HepG2 (cell line): Measurements from ENCODE around the gene HAGHL. TPM values are rescaled to one million over a fixed set of nuclear protein-coding genes. Genes with fewer than 3 reads are reported as not detected.

ENCODE experiments used
- ATAC-seq: fragments of 200-7000 bp; cut with Tn5 transposase; 3 replicates; pipeline ENCODE4 v1.9.1; 2020; ENCODE audit warnings: mild to moderate bottlenecking, moderate library complexity
- BruUV-seq: library from RNA; stranded (reverse); fragments of 400-500 nt; replicated peaks from 2 replicates; lab custom pipeline; 2021; lab: Mats Ljungman, UMichigan
- CTCF ChIA-PET: fragments of 300-600 bp; formaldehyde crosslinking; extraction: SDS; loops from one replicate; lab custom pipeline; 2021; ENCODE audit warnings: low total read pairs, inconsistent platforms, low intra/inter-chr PET ratio; lab: Yijun Ruan, JAX
- POLR2A ChIA-PET: fragments of 350-600 bp; sonication (Branson Sonifier 250); formaldehyde crosslinking; loops from one replicate; lab custom pipeline; 2020; ENCODE audit warnings: antibody characterized with exemption, inconsistent platforms; lab: Yijun Ruan, JAX
- DNase-seq: peaks from one replicate; pipeline ENCODE4 v3.0.0-alpha.2; 2015; ENCODE audit warnings: low spot score
- FAIRE-seq: peaks from 3 replicates; lab custom pipeline; 2011; peaks lifted over from hg19 to GRCh38; lab: Jason Lieb, UNC
- H2AFZ ChIP-seq: one replicate; pipeline ENCODE4 v1.6.1; 2011; ENCODE audit warnings: low read length, inconsistent platforms
- H3K27ac ChIP-seq: fragments of 300-600 bp; 3 replicates; pipeline ENCODE4 v1.8.0; 2011; ENCODE audit warnings: mixed run types, mild to moderate bottlenecking, mixed read lengths, low read length, inconsistent platforms; ENCODE audit not compliant: insufficient read depth; ENCODE audit errors: extremely low read length
- H3K27me3 ChIP-seq, 2 experiments: fragments of 200-600 bp in 1 of 2; 2 replicates in 1 of 2; 3 replicates in 1 of 2; pipeline versions ENCODE4 v1.6.0 to v1.8.0; 2011; ENCODE audit warnings: low read length in 2 of 2, mild to moderate bottlenecking in 2 of 2, moderate library complexity in 2 of 2, inconsistent platforms in 1 of 2; ENCODE audit not compliant: insufficient read depth in 2 of 2, control insufficient read depth in 1 of 2
- H3K36me3 ChIP-seq, 2 experiments: fragments of 200-600 bp in 1 of 2; replicated peaks in 1 of 2; 2 replicates in 1 of 2; 3 replicates in 1 of 2; pipeline versions ENCODE4 v1.5.1 to v1.8.0; 2011; ENCODE audit warnings: low read length in 2 of 2, inconsistent platforms in 1 of 2; ENCODE audit not compliant: insufficient read depth in 2 of 2, control insufficient read depth in 1 of 2
- H3K4me1 ChIP-seq: 2 replicates; pipeline ENCODE4 v1.5.1; 2012; ENCODE audit warnings: low read length, inconsistent platforms; ENCODE audit not compliant: insufficient read depth
- H3K4me2 ChIP-seq: 2 replicates; pipeline ENCODE4 v1.6.0; 2011; ENCODE audit warnings: low read depth, low read length, inconsistent platforms
- H3K4me3 ChIP-seq, 3 experiments: fragments of 200-600 bp in 1 of 3; sonication (generic), shearing (Covaris generic) in 1 of 3; replicated peaks in 1 of 3; 2 replicates each; pipeline ENCODE4 v1.5.1; 2011 to 2016; ENCODE audit warnings: low read length in 3 of 3, inconsistent platforms in 2 of 3, low read depth in 2 of 3, mild to moderate bottlenecking in 2 of 3, control low read depth in 1 of 3, mixed read lengths in 1 of 3; ENCODE audit not compliant: insufficient read depth in 1 of 3
- H3K79me2 ChIP-seq: one replicate; pipeline ENCODE4 v1.6.1; 2011; ENCODE audit warnings: low read length, inconsistent platforms; ENCODE audit not compliant: insufficient read depth
- H3K9ac ChIP-seq: 2 replicates; pipeline ENCODE4 v1.6.0; 2011; ENCODE audit warnings: mild to moderate bottlenecking, low read depth, low read length, inconsistent platforms; ENCODE audit not compliant: insufficient read depth
- H3K9me3 ChIP-seq: 2 replicates; pipeline ENCODE4 v1.5.1; 2012; ENCODE audit warnings: mild to moderate bottlenecking, low read length
- H4K20me1 ChIP-seq: 2 replicates; pipeline ENCODE4 v1.6.0; 2011; ENCODE audit warnings: inconsistent platforms, mild to moderate bottlenecking, low read length, moderate library complexity; ENCODE audit not compliant: insufficient read depth
- FIP1L1 ChIP-seq: fragments of 200-400 bp; formaldehyde crosslinking; IDR thresholded peaks from 2 replicates; pipeline ENCODE4 v1.6.1; 2018; ENCODE audit warnings: low read depth, mild to moderate bottlenecking, low read length, moderate library complexity, borderline replicate concordance; ENCODE audit not compliant: insufficient read depth
- HCFC1 ChIP-seq: fragments of 150-350 bp; IDR thresholded peaks from 2 replicates; pipeline ENCODE4 v1.6.1; 2014; ENCODE audit warnings: low read depth, low read length
- HMGXB4 ChIP-seq, 2 experiments: sonication (generic) in 1 of 2; formaldehyde crosslinking in 1 of 2; IDR thresholded peaks; 2 replicates each; pipeline versions ENCODE4 v1.4.0 to v1.6.1; 2018 to 2020; ENCODE audit warnings: missing genetic modification reagents in 2 of 2, borderline replicate concordance in 1 of 2, low read depth in 1 of 2, mild to moderate bottlenecking in 1 of 2, missing biosample characterization in 1 of 2
- HNF4A ChIP-seq: sonication (generic); formaldehyde crosslinking; IDR thresholded peaks from 2 replicates; pipeline ENCODE4 v1.4.0; 2020; ENCODE audit warnings: missing genetic modification reagents
- HOXA5 ChIP-seq: sonication (generic); formaldehyde crosslinking; IDR thresholded peaks from 2 replicates; pipeline ENCODE4 v1.4.0; 2020; ENCODE audit warnings: missing genetic modification reagents
- SMARCC2 ChIP-seq: fragments of 450-650 bp; IDR thresholded peaks from 2 replicates; pipeline ENCODE4 v1.6.1; 2017; ENCODE audit warnings: antibody characterized with exemption, mild to moderate bottlenecking
- TOE1 ChIP-seq: sonication (generic); formaldehyde crosslinking; IDR thresholded peaks from 2 replicates; pipeline ENCODE4 v1.4.0; 2020; ENCODE audit warnings: mild to moderate bottlenecking, missing genetic modification reagents
- ZNF431 ChIP-seq: sonication (generic); formaldehyde crosslinking; IDR thresholded peaks from 2 replicates; pipeline ENCODE4 v1.9.0; 2022; ENCODE audit warnings: missing genetic modification reagents, low read depth, mild to moderate bottlenecking, borderline replicate concordance
- WGBS: methylation state at CpG from one replicate; pipeline ENCODE4 v1.1.6; 2017; ENCODE audit warnings: low lambda C conversion rate; 5-methylcytosine and 5-hydroxymethylcytosine counted together
- in situ Hi-C: cut with HindIII; loops from 2 replicates; pipeline ENCODE4 v1.10.0; 2017; ENCODE audit warnings: low pct_unique_long_range_greater_than_20kb; ENCODE audit not compliant: extremely low pct_ligation_motif_present
- intact Hi-C: fragments of 100-400 bp; cut with micrococcal nuclease; formaldehyde crosslinking; loops from one replicate; pipeline ENCODE4 v1.10.0; 2022; ENCODE audit not compliant: unreplicated experiment
- polyA plus RNA-seq, 8 experiments: library from polyadenylated mRNA; depleted of rRNA in 3 of 8; stranded (reverse) in 7 of 8; unstranded in 1 of 8; fragments of >200 nt; fragmentation: Illumina TruSeq in 4 of 8; extraction: Trizol in 4 of 8; gene quantifications; 2 replicates each; pipeline versions ENCODE4 v1.2.1 to v1.2.3, GENCODE V29; 2011 to 2016; ENCODE audit warnings: low read depth in 4 of 8, missing spikeins in 1 of 8, mixed read lengths in 1 of 8; ENCODE audit not compliant: insufficient read depth in 1 of 8
- total RNA-seq, 5 experiments: library from RNA; depleted of rRNA; stranded (reverse); fragments of >200 nt; fragmentation: Illumina TruSeq; extraction: Trizol; gene quantifications; 2 replicates each; pipeline ENCODE4 v1.2.3, GENCODE V29; 2016; ENCODE audit warnings: low read depth in 1 of 5
- TF ChIP-seq, protein P1 (sequence below): sonication (generic); formaldehyde crosslinking; IDR thresholded peaks from 2 replicates; pipeline ENCODE4 v1.4.0; 2020; ENCODE audit warnings: mild to moderate bottlenecking, missing genetic modification reagents
- TF ChIP-seq, protein P2 (sequence below): sonication (generic); formaldehyde crosslinking; IDR thresholded peaks from 2 replicates; pipeline ENCODE4 v1.5.1; 2020; ENCODE audit warnings: mild to moderate bottlenecking, missing genetic modification reagents, borderline replicate concordance

Gene HAGHL
- total and polyA plus RNA-seq, 2 of the 13 experiments (the other 11 are each of a cell fraction or from before 2014, with no cell fraction given): 3.4 to 8.4 TPM

DNA sequence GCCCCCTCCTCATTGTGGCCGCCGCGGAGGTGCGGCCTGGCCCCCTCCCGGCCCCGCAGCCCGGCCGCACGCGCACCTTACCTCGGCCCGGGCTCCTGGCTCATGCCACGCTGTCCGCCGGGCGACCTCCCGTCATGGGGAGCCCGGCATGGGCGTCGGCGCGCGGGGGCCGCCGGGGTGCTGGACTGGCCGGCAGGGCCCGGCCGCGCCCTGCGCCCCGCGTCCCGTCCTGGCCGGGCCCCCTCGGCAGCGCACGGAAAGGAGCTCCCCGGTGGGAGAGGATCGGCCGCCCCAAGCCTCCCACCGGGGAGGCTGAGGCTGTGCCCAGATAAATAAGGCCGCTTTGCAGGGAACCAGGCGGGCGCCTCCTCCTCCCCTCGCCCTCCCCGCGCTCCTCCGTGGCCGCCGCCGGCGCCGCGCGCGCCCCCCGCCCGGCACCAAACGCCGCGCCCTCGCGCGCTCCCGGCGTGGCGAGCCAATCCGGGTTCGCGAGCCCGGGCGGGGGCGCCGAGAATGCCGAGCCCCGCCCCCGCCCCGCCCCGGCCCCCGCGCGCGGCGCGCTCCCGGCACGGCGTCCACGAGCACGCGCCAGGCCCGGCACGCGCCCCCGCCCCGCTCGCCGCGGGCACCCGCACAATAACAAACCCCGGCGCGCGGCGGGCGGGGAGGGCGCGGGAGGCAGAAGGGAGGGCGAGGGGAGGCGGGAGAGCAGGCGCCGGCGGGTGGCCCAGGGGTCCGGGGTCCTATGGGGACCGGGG, 21.3 kb upstream of the HAGHL start, which contains the start of gene FBXL16:
FBXL16 (minus strand) TSS at position 371 of the 758 bp plus-strand sequence. CDS start 8,396 bp downstream, outside the sequence.
- CTCF ChIA-PET: no interaction called here

More for the DNA sequence above, 21.3 kb upstream of the HAGHL start, which contains the start of gene FBXL16:
- no peaks in the 10 kb centered on the region for H3K36me3 ChIP-seq
- no peaks in the 10 kb centered on the region for H3K9me3 ChIP-seq
- in situ Hi-C loops (no loop called here), intact Hi-C loops (no loop called here)
- H3K4me1 ChIP-seq: no peaks in the 10 kb centered on the region
- ATAC-seq (no peak), DNase-seq (no peak), FAIRE-seq (no peak)
- H3K4me3 ChIP-seq: no peak within 1 kb of the TSS
- H4K20me1 ChIP-seq: peaks cover 3% of the 10 kb centered on the region; the same call in 1 of the 2 replicates
- H3K4me2 ChIP-seq: no peak within 1 kb of the TSS
- peaks cover 28 to 85% of the 10 kb centered on the region in 2 experiments; a peak in 4 of 5 replicates for H3K27me3 ChIP-seq
- WGBS: 9% methylated on average over 14 of the region's 115 CpGs
- H2AFZ ChIP-seq: no peak within 1 kb of the TSS
- no TSS peak for BruUV-seq
- no peak within 1 kb of the TSS for H3K27ac ChIP-seq
- TF ChIP-seq SMARCC2 (no peak), HOXA5 (CRISPR knock-in tag) (no peak), FIP1L1 (no peak), TOE1 (CRISPR knock-in tag) (no peak), HMGXB4 (CRISPR knock-in tag; IDR thresholded peaks at IDR 0.05; ENCODE audit: borderline replicate concordance in 1 of 2, low read depth in 1 of 2) (no peak), ZNF431 (CRISPR knock-in tag) (no peak), HNF4A (CRISPR knock-in tag) (no peak), HCFC1 (no peak)
- TF ChIP-seq, protein P1, sequence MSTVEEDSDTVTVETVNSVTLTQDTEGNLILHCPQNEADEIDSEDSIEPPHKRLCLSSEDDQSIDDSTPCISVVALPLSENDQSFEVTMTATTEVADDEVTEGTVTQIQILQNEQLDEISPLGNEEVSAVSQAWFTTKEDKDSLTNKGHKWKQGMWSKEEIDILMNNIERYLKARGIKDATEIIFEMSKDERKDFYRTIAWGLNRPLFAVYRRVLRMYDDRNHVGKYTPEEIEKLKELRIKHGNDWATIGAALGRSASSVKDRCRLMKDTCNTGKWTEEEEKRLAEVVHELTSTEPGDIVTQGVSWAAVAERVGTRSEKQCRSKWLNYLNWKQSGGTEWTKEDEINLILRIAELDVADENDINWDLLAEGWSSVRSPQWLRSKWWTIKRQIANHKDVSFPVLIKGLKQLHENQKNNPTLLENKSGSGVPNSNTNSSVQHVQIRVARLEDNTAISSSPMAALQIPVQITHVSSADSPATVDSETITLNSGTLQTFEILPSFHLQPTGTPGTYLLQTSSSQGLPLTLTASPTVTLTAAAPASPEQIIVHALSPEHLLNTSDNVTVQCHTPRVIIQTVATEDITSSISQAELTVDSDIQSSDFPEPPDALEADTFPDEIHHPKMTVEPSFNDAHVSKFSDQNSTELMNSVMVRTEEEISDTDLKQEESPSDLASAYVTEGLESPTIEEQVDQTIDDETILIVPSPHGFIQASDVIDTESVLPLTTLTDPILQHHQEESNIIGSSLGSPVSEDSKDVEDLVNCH (CRISPR knock-in tag): no peak
- TF ChIP-seq, protein P2, sequence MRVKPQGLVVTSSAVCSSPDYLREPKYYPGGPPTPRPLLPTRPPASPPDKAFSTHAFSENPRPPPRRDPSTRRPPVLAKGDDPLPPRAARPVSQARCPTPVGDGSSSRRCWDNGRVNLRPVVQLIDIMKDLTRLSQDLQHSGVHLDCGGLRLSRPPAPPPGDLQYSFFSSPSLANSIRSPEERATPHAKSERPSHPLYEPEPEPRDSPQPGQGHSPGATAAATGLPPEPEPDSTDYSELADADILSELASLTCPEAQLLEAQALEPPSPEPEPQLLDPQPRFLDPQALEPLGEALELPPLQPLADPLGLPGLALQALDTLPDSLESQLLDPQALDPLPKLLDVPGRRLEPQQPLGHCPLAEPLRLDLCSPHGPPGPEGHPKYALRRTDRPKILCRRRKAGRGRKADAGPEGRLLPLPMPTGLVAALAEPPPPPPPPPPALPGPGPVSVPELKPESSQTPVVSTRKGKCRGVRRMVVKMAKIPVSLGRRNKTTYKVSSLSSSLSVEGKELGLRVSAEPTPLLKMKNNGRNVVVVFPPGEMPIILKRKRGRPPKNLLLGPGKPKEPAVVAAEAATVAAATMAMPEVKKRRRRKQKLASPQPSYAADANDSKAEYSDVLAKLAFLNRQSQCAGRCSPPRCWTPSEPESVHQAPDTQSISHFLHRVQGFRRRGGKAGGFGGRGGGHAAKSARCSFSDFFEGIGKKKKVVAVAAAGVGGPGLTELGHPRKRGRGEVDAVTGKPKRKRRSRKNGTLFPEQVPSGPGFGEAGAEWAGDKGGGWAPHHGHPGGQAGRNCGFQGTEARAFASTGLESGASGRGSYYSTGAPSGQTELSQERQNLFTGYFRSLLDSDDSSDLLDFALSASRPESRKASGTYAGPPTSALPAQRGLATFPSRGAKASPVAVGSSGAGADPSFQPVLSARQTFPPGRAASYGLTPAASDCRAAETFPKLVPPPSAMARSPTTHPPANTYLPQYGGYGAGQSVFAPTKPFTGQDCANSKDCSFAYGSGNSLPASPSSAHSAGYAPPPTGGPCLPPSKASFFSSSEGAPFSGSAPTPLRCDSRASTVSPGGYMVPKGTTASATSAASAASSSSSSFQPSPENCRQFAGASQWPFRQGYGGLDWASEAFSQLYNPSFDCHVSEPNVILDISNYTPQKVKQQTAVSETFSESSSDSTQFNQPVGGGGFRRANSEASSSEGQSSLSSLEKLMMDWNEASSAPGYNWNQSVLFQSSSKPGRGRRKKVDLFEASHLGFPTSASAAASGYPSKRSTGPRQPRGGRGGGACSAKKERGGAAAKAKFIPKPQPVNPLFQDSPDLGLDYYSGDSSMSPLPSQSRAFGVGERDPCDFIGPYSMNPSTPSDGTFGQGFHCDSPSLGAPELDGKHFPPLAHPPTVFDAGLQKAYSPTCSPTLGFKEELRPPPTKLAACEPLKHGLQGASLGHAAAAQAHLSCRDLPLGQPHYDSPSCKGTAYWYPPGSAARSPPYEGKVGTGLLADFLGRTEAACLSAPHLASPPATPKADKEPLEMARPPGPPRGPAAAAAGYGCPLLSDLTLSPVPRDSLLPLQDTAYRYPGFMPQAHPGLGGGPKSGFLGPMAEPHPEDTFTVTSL (CRISPR knock-in tag): no peak
- H3K9ac ChIP-seq: no peak within 1 kb of the TSS
- POLR2A ChIA-PET: no interaction called here
- H3K79me2 ChIP-seq: no peaks in the 10 kb centered on the region
